HUDEP-2 (cell line): Measurements from ENCODE around the gene NDST1.

ENCODE experiments used
- DNase-seq, 76 experiments: peaks; one replicate each; lab custom pipeline; 2025; ENCODE audit not compliant: unreplicated experiment in 76 of 76; lab: John Stamatoyannopoulos, UW

NDST1 gene

DNA sequence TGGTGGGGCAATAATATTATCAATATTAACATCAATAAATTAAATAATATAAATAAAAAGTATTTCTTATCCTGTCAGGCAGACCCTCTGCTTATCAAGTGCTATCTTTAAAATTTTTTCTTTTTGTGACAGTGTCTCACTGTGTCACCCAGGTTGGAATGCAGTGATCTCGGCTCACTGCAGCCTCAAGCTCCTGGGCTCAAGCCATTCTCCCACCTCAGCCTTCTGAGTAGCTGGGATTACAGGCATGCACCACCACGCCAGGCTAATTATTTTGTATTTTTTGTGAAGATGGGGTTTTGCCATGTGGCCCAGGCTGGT is 53.2 kb downstream of the NDST1 start:
- no peak for DNase-seq

DNA sequence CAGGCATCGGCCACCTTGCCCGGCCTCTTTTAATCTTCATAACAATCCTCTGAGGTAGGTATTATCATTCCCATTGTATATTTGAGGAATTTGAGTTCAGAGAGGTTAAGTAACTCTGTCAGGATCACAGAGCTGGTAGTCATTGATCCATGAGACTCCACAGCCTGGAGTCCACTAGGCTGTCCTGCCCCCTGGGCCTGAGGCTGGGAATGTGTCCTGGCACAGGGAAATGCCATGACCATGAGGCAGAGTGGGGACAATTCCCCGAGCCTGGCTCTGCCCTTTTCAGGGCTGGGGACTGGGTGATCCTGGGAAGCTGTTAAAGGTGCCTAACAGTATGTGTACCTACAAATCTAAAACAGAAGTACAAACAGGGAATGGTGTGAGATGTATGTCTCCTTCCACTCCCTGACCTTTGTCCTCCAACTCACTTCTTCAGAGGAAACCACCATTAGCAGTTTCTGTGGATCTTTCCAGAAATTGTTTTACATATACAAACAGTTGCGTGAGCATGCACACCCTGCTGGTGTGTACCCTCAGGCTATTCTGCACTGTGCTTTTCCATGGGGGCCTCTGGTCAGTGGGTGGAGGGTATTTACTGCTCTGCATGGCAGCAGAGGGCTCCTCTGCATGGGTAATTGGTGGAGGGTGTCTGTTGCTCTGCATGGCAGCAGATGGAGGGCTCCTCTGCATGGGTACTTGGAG is 53.8 kb downstream of the NDST1 start:
- no peak for DNase-seq

DNA sequence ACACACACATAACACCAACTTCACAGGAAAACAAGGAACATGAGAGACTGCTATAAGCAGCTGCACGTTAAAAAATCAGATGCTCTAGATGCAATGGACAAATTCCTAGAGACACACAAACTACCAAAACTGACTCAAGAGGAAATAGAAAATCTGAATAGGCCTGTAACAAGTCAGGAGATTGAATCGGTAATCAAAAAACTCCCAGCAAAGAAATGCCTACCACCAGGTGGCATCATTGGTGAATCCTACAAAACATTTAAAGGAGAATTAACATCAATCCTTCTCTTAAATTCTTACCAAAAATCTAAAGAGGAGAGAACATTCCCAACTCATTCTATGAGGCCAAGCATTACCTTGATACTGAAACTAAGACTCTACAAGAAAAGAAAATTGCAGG is 54.9 kb downstream of the NDST1 start:
- DNase-seq, result peak in 20 of 76 experiments; percentile 1 to 55 (median 14)

DNA sequence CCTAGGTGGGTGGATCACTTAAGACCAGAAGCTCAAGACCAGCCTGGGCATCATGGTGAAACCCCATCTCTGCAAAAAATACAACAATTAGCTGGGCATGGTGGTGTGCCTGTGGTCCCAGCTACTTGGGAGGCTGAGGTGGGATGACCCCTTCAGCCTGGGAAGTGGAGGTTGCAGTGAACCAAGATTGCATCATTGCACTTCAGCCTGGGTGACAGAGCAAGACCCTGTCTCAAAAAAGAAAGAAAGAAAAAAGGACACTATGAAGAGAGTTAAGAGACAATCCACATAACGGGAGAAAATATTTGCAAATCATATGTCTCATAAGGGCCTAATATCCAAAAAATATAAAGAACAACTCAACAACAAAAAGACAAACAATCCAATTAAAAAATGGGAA is 57.9 kb downstream of the NDST1 start:
- no peak for DNase-seq

DNA sequence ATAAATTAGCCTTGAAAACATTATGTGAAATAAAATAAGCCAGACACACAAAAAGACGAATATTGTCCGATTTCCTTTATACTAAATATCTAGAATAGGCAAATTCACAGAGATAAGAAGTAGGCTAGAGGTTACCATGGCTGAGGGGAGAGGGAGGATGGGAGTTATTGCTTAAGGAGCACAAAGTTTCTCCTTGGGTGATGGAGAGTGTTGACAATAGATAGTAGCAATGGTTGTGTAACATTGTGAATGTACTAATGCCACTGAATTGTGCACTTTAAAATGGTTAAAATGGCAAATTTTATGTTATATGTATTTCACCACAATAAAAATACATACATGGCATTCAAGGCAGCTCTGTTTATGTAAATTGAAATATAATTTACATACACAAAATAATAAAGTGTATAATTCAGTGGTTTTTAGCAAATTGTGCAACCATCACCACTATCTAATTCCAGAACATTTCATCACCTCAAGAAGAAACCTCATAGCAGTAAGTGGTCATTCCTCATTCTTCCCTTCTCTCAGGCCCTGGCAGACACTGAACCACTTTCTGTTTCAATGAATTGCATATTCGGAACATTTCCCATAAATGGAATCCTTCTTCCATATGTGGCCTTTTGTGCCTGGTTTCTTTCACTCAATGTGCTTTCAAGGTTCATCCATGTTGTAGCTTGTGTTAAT is 59.2 kb downstream of the NDST1 start:
- no peak for DNase-seq

DNA sequence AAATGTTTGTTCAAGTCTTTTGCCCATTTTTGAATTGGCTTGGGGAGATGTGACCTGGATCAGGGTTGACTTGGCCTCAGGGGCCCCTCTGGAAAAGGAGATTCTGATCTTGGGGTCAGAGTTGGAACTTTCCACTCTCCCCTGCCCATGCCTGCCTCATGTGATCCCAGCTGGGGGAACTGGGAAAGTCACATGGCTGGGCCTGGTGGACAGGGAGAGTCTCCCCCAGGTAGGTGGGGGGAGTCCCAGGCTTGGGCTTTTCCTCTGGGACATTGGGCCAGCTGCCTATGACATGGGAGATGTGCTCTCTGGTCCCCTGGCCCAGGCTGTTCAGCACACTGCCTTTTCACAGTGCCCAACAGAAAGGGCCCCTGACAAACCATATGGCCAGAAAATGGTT is 60.7 kb downstream of the NDST1 start:
- no peak for DNase-seq

DNA sequence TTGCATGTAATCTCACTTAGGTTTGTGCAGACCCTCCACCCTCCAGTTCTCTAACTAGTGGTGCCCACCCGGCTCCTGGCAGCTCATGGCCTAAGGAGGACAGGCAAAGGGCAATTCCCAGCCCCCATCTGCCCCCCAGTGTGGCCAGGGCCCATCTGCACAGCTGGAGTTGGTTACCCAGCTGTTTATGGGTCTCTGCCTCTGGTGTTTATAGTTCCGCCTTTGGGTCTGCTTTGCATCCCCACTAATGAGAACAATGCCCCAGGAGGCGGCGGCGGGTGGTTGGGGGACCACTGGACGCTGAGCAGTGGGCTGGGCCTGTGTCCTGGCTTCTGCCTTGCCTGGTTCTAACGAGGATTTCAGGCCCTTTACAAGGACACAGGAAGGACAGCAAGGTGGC is 62.4 kb downstream of the NDST1 start:
- no peak for DNase-seq

DNA sequence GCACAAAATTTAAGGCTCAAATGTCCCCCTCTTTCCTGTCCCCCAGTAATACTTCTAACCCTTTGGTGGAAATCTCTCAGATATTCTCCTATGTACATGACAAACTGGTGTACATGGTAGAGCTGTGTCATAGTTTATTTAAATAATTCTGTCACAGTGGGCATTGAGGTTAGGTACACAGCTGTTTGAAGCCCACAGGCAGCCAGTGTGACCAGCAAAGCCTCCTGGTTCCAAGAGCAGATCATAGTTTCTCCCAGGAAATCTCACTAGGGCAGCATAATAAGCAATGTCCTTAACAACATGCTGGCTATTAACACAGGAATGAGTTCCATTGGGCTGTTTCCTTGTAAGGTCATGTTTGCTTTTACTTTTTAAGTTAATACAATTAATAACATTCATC is 63.9 kb downstream of the NDST1 start:
- DNase-seq, result no peak

DNA sequence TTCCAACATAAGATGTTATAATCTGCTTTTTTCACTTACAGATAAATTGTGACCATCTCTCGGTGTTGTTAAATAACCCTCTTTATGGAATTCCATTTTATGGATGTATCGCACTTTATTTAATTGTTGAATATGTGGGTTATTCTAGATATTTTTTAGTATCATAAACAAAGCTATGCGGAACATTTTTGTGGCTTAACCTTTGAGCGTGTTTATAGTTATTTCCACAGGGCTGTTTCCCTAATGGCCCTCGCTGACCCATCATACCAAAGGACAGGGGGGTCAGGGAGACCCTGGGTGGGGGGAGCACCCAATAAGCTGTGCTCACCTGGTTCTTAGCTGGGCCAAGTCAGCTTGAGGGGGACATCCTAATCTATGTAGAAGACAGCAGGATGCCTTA is 65.3 kb downstream of the NDST1 start:
- DNase-seq, result no peak

DNA sequence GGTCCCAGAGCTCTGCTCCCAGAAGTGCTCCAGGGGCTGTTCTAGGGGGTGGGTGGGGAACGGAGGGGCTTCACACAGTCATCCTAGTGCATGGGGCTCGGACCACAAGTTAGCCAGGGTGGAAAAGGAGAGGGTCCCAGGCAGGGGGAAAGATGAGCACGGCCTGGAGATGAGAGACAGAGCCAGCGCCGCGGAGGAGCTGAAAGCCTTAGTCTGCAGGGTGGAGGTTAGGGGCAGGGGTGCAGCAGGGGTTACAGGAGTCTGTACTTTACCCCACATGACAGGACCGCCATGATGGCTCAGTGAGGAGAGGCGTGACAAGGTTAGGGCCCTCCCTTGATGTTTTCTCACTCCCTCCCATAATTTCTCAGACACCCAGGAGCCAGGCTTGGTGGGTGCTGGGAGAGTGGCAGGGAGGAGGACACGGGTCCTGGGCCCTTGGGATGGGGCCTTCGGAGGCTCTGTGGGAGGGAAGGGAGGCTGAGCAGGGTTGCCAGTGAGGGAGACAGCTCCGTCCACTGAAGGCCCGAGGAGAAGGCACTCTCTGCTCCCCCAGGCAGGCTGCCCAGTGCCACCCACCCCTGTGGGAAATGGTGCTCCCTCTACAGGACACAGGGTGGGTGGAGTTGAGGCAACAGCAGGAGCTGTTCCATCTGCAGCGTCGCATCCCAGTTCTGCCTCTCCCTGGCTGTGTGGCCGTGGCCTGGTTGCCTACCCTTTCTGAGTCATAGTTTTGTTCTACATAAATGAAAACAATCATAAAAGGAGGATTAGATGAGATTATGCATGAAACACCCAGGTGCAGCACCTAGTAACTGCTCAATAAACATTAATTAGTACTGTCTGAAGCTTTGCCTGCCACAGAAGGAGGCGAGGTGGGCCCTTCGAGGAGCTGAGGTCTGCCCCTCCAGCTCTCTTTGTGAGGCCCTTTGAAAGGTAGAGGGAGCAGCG is 66.2 kb downstream of the NDST1 start:
- peak in 4 of 76 experiments; percentile 2 to 19 (median 6) for DNase-seq

DNA sequence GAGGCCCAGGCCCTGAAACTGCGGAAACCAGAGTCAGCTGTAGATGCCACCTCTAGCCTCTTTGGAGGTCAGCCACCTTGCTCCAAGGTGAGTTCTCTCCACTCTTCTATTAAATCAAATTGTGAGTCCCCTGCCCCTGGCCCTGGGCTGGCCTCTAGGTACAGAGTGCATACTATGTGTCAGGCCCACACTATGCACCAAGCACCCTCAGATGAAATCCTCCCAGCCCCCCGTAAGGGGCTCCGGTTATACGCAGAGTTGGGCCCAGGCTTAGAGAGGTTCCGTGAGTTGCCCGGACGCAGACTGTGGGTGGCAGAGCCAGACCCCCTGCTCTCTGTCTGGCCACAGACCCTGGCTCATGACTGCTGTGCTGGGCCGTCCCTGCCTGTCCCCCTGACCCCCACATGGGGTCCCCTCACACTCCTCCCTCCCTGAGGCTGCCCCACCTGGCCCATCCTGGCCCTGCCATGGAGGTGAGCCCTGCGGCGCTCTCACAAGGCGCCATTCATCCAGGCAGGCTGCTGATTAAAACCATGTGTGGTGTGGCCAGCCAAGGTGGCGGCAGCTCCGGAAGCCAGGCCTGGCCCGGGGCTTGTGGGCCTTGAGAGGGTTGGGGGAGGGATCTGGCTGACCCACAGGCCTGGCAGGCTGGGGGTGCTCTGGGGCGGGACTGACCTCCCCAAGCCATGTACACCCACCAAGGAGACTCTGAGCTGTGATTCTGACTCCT is 67.1 kb downstream of the NDST1 start:
- DNase-seq, result no peak

DNA sequence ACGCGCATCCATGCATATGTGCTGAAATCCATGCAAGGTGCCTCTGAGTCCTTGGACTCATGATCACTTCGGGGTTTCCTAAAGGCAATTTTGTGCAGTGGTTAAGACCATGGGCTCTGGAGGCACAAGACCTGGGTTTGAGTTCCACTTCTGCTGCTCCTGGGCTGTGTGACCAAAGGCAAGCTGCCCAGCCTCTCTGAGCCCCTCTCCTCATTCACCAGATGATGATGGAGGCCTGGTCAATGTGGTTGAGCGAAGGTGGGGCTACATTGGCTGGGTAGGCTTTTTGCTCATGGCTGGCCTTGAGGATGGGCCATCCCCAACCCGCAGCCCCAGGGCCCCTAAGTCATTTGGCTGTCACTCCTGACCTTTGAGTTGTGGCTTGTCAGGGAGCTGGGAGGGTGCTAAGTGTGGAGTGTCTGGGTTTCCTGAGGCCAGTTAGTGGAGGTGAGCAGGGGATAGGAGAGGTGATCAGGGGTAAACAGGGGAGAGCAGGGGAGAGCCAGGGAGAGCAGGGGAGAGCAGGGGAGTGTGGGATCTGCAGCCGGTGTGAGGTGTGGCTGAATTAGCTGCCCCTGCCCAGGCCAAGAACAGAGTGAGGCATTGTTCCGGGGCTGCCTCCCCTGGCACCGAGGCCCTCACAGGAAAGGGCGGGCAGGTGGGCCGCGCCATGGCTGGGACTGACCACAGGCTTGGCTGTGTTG is 68.0 kb downstream of the NDST1 start:
- DNase-seq, result no peak

DNA sequence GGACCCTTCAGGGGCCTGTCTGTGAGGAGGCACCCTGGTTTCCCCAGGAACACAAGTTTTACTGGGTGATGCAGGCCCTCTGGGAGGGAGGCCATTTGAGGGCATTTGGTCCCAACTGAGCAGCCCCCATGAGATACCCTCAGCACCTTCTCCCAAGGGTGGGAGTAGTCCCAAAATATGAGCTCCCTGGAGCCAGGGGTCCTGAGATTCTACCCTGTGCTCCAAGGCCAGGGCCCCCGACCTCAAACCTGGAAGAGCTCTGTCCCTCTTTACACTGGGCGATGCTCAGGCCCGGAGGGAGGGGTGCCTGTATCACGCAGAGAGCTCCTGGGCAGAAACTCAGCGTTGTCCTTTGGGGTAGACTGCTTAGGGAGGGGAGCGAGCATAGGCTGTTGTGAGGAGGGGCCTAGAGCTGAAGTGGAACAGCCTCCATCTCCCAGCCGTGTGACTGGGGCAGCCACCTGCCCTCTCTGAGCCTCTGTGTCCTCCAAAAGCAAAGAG is 68.6 kb downstream of the NDST1 start:
- no peak for DNase-seq

DNA sequence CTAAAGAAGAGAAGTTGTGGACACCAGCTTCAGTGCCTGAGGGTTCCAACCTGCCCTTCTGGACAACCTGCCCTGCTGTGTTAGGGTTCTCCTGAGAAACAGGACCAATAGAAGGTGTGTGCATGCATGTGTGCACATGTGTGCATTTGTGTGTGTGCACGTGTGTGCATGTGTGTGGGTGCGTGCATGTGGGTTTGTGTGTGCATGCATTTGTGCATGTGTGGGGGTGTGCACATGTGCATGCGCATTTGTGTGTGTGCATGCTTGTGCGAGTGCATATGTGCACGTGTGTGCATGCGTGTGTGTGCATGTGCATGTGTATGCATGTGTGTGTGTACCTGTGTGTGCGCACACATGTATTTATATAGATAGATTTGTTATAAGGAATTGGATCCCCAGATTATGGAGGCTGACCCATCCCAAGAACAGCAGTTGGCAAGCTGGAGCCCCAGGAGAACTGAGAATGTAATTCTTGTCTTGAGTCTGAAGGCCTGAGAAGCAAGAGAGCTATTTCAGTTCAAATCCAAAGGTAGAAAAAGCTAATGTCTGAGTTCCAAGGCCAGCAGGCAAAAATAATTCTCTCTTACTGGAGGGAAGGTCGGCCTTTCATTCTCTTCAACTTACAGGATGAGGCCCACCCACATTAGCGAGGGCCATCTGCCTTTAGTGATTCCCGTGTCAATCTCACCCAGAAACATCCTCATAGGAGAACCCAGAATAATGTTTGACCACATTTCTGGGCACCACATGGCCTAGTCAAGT is 69.6 kb downstream of the NDST1 start:
- no peak for DNase-seq

DNA sequence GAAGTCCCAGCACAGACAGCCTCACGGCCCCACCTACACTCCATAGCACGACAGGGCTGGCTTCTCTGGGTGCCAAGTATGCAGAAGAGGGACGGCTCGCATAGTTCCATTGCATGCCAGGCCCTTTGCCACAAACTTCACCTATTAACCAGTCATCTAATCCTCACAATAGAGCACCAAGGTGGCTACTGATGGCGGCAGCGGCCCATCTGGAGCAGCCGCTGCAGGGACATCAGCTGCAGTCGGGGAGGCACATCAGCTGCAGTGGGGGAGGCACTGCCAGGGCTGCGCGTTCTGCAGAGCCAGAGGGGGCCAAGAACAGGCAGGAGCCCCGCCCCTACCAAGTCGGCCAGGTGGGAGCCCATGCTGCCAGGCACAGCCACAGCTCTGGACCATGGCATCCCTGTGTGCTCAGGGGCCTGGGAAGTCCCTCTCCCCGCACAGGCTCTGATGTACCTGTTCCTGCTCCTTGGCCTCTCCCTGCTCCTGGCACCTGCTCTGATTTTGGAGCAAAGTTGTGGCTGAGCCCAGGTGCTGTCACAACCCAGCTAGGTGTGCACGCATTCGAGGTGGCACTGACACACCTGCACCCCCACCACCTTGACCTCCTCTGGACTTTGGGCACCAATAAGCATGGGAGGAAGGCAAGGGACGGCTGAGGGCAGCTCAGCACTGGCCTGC is 71.0 kb downstream of the NDST1 start:
- no peak for DNase-seq

DNA sequence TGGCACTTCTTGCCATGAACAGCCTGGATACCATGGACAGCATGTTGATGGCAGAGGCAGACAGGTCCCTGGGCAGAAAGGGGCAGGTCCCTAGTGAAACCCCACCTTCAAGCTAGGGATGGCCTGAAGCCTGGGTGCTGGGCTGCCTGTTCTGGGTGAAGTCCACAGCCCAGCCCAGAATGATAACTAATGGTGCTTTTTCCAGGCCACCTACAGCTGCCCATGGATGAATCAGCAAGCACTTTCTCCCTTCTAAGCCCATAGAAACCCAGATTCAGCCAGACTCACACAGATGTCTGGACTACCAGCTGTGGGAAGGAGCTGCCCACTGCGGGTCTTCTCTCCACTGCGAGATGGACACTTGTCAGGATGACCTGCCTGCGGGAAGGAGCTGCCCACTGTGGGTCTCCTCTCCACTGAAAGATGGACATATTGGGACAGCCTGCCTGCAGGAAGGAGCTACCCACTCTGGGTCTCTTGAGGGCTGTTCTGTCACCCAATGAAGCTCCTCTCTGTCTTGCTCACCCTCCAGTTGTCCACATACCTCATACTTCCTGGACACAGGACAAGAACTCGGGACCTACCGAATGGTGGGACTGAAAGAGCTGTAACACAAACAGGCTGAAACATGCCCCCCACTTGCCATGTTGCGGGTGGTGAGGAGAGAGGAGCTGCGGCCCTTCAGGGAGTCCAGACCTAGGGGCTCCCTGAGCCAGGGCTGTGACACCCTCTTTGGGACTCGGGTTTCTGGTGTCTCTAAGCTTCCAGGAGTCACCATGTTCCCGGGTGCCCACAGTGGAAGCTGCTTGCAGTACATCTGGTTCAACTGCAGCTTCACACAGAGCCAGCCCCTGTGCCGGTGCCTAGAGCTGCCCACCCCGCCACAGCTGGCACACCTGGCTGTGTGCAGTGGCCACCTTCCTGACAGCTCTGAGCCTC is 71.8 kb downstream of the NDST1 start:
- no peak for DNase-seq

DNA sequence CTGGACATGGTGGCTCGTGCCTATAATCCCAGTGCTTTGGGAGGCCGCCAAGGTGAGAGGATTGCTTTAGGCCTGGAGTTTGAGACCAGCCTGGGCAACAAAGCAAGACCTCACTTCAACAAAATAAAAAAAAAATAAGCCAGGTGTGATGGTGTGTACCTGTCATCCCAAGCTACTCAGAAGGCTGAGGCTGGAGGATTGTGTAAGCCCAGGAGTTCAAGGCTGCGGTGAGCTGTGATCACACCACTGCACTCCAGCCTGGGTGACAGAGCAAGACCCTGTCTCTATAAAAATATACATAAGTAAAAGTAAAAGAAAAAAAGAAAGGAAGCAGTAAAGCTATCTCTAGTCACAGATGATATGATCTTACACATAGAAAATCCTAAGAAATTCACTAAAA is 73.0 kb downstream of the NDST1 start:
- no peak for DNase-seq
